Neural progenitor cell (in vitro differentiated cells): ENCODE results near the gene PUM1. TPM values are rescaled to one million over a fixed set of nuclear protein-coding genes. Genes with fewer than 3 reads are reported as not detected.

ENCODE experiments used
- DNase-seq: peaks from one replicate; pipeline ENCODE4 v3.0.0-alpha.2; 2016; ENCODE audit warnings: low spot score
- H2AFZ ChIP-seq: fragments of 200-600 bp; sonication (generic); replicated peaks from 2 replicates; pipeline ENCODE4 v1.6.1; 2016; ENCODE audit warnings: antibody characterized with exemption
- H3F3A ChIP-seq: fragments of 200-600 bp; sonication (generic); 2 replicates; pipeline ENCODE4 v1.6.1; 2016; ENCODE audit warnings: antibody characterized with exemption, low read depth
- H3K27ac ChIP-seq: fragments of 200-600 bp; sonication (generic); 2 replicates; pipeline ENCODE4 v1.5.1; 2016; ENCODE audit warnings: mild to moderate bottlenecking
- H3K27me3 ChIP-seq: fragments of 200-600 bp; sonication (generic); 2 replicates; pipeline ENCODE4 v1.6.1; 2016; ENCODE audit warnings: mild to moderate bottlenecking, moderate library complexity
- H3K36me3 ChIP-seq: fragments of 200-600 bp; sonication (generic); 2 replicates; pipeline ENCODE4 v1.5.1; 2016
- H3K4me1 ChIP-seq: fragments of 200-600 bp; sonication (generic); 2 replicates; pipeline ENCODE4 v1.6.1; 2016; ENCODE audit warnings: mixed run types
- H3K4me2 ChIP-seq: fragments of 200-600 bp; sonication (generic); 2 replicates; pipeline ENCODE4 v1.6.1; 2016
- H3K4me3 ChIP-seq: fragments of 200-600 bp; sonication (generic); 2 replicates; pipeline ENCODE4 v1.5.1; 2016
- H3K79me2 ChIP-seq: fragments of 200-600 bp; sonication (generic); 2 replicates; pipeline ENCODE4 v1.6.1; 2016; ENCODE audit warnings: low read depth
- H3K9ac ChIP-seq: fragments of 200-600 bp; sonication (generic); 2 replicates; pipeline ENCODE4 v1.6.1; 2016
- H3K9me3 ChIP-seq: fragments of 200-600 bp; sonication (generic); 2 replicates; pipeline ENCODE4 v1.5.1; 2016; ENCODE audit warnings: low read depth
- H4K20me1 ChIP-seq: fragments of 200-600 bp; sonication (generic); 2 replicates; pipeline ENCODE4 v1.6.1; 2016; ENCODE audit warnings: low read depth
- H3K27ac Mint-ChIP-seq: 3 replicates; pipeline ENCODE4 v1.8.0; 2021; ENCODE audit warnings: mixed read lengths
- H3K27me3 Mint-ChIP-seq: 2 replicates; pipeline ENCODE4 v1.8.0; 2022; ENCODE audit warnings: low read depth, mild to moderate bottlenecking, inconsistent platforms, moderate library complexity, mixed read lengths; ENCODE audit not compliant: insufficient read depth
- H3K36me3 Mint-ChIP-seq: 3 replicates; pipeline ENCODE4 v1.8.0; 2021; ENCODE audit warnings: mixed read lengths
- H3K4me1 Mint-ChIP-seq: 3 replicates; pipeline ENCODE4 v1.8.0; 2021; ENCODE audit warnings: mixed read lengths
- H3K4me3 Mint-ChIP-seq: 3 replicates; pipeline ENCODE4 v1.8.0; 2021; ENCODE audit warnings: mild to moderate bottlenecking, moderate library complexity, mixed read lengths
- H3K9me3 Mint-ChIP-seq: 3 replicates; pipeline ENCODE4 v1.8.0; 2020; ENCODE audit warnings: mixed read lengths
- CTCF ChIP-seq: fragments of 200-600 bp; sonication (generic); IDR thresholded peaks from 2 replicates; pipeline ENCODE4 v1.5.1; 2017; ENCODE audit warnings: antibody characterized with exemption, mild to moderate bottlenecking
- EZH2 ChIP-seq: fragments of 200-600 bp; sonication (generic); IDR thresholded peaks from 2 replicates; pipeline ENCODE4 v1.6.1; 2017; ENCODE audit warnings: antibody characterized with exemption, mild to moderate bottlenecking, moderate library complexity
- EZH2phosphoT487 ChIP-seq: fragments of 200-600 bp; sonication (generic); IDR thresholded peaks from 2 replicates; pipeline ENCODE4 v1.6.1; 2017; ENCODE audit warnings: antibody characterized with exemption
- total RNA-seq: library from RNA; depleted of rRNA; stranded (reverse); fragments of >200 nt; gene quantifications from 2 replicates; pipeline ENCODE4 v1.2.3, GENCODE V29; 2015; ENCODE audit warnings: low replicate concordance

The PUM1 gene
- total RNA-seq, 1 donor from 2014 or later, result 130 TPM

- peaks cover 36% of the 10 kb centered on the region for H4K20me1 ChIP-seq
- no peak overlapping the region for H3K4me3 ChIP-seq
- no peaks in the 10 kb centered on the region for H3K4me1 ChIP-seq
- no peaks in the 10 kb centered on the region for H3K36me3 ChIP-seq
- H3K27me3 Mint-ChIP-seq, result peaks cover 8% of the 10 kb centered on the region
- no peaks in the 10 kb centered on the region for H3K9me3 ChIP-seq
- H3F3A ChIP-seq, result peaks cover 37% of the 10 kb centered on the region
- no peaks in the 10 kb centered on the region for H3K9me3 Mint-ChIP-seq
- H3K36me3 Mint-ChIP-seq, result no peaks in the 10 kb centered on the region
- H3K4me3 Mint-ChIP-seq, result no peak overlapping the region
- TF ChIP-seq EZH2phosphoT487 (no peak), EZH2 (no peak), CTCF (no peak)
- H3K27ac ChIP-seq, result no peak overlapping the region
- no peak overlapping the region for H3K9ac ChIP-seq
- H3K79me2 ChIP-seq, result no peaks in the 10 kb centered on the region
- peaks cover 15% of the 10 kb centered on the region for H3K4me1 Mint-ChIP-seq
- H3K27me3 ChIP-seq, result no peaks in the 10 kb centered on the region
- H3K27ac Mint-ChIP-seq, result no peak overlapping the region
- DNase-seq, result no peak
- H2AFZ ChIP-seq, result no peak overlapping the region
- no peak overlapping the region for H3K4me2 ChIP-seq
Measured at GRCh38 chr1:30927448-30927847, 138.1 kb downstream of the PUM1 start.

- H3F3A ChIP-seq, result peaks cover 1% of the 10 kb centered on the region
- H3K27me3 Mint-ChIP-seq, result peaks cover 4% of the 10 kb centered on the region
- no peak for DNase-seq
- H3K36me3 Mint-ChIP-seq, result no peaks in the 10 kb centered on the region
- no peaks in the 10 kb centered on the region for H3K9me3 ChIP-seq
- no peaks in the 10 kb centered on the region for H3K36me3 ChIP-seq
- H4K20me1 ChIP-seq, result no peaks in the 10 kb centered on the region
- no peaks in the 10 kb centered on the region for H3K9me3 Mint-ChIP-seq
- no peak overlapping the region for H2AFZ ChIP-seq
- no peak overlapping the region for H3K9ac ChIP-seq
- no peak overlapping the region for H3K4me3 Mint-ChIP-seq
- H3K27ac Mint-ChIP-seq, result no peak overlapping the region
- no peaks in the 10 kb centered on the region for H3K4me1 ChIP-seq
- H3K27me3 ChIP-seq, result no peaks in the 10 kb centered on the region
- no peak overlapping the region for H3K4me2 ChIP-seq
- no peak overlapping the region for H3K27ac ChIP-seq
- peaks cover 6% of the 10 kb centered on the region for H3K4me1 Mint-ChIP-seq
- no peak overlapping the region for H3K4me3 ChIP-seq
- no peak for TF ChIP-seq EZH2
- no peak for TF ChIP-seq EZH2phosphoT487
- no peak for TF ChIP-seq CTCF
- H3K79me2 ChIP-seq, result no peaks in the 10 kb centered on the region
Measured at GRCh38 chr1:30923597-30923996, 141.9 kb downstream of the PUM1 start.

GRCh38 chr1:30920827-30921226, 144.7 kb downstream of the PUM1 start:
- no peaks in the 10 kb centered on the region for H3F3A ChIP-seq
- no peaks in the 10 kb centered on the region for H3K79me2 ChIP-seq
- H3K4me1 Mint-ChIP-seq, result no peaks in the 10 kb centered on the region
- H3K9ac ChIP-seq, result no peak overlapping the region
- no peak overlapping the region for H3K4me2 ChIP-seq
- H3K27me3 ChIP-seq, result no peaks in the 10 kb centered on the region
- H4K20me1 ChIP-seq, result no peaks in the 10 kb centered on the region
- no peak for DNase-seq
- H3K36me3 ChIP-seq, result no peaks in the 10 kb centered on the region
- H3K9me3 Mint-ChIP-seq, result no peaks in the 10 kb centered on the region
- H3K27ac ChIP-seq, result no peak overlapping the region
- H2AFZ ChIP-seq, result no peak overlapping the region
- TF ChIP-seq CTCF (no peak), EZH2 (no peak), EZH2phosphoT487 (no peak)
- no peaks in the 10 kb centered on the region for H3K36me3 Mint-ChIP-seq
- no peaks in the 10 kb centered on the region for H3K4me1 ChIP-seq
- no peak overlapping the region for H3K4me3 ChIP-seq
- no peak overlapping the region for H3K4me3 Mint-ChIP-seq
- H3K27ac Mint-ChIP-seq, result no peak overlapping the region
- peaks cover 2% of the 10 kb centered on the region for H3K27me3 Mint-ChIP-seq
- H3K9me3 ChIP-seq, result no peaks in the 10 kb centered on the region
